ENCODE data around the gene CISD1. TPM values are rescaled to one million over a fixed set of nuclear protein-coding genes. Genes with fewer than 3 reads are reported as not detected.

The CISD1 gene
- total RNA-seq, 1 experiment from 2014 or later, result 46.6 TPM

DNA sequence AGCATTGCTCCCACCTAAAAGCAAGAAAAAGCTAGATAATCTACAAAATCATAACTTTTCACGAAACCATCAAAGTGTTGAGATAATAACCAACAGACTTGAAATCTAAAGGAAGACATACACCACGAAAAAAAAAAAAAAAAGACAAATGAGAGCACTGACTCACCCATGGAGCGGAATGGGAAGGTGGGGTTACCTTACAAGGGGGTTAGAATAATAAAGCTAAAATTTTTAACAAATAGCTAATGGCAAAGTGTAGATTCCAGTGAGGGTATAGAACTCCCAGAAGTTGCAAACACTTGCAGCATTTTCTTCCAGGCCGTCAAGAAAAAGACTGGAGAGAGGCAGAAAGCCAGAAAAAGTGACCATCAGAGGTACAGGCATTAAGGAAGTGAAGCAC, 28.4 kb upstream of the CISD1 start:
- H3K27me3 Mint-ChIP-seq (ENCODE audit: low read depth), result no peaks in the 10 kb centered on the region
- CTCF ChIA-PET, result no interaction called here
- DNase-seq (ENCODE audit: low spot score) (no peak), ATAC-seq (no peak)
- H3K27ac Mint-ChIP-seq, result peak overlapping the region; percentile 30
- POLR2A ChIA-PET, result no interaction called here
- TF ChIP-seq, protein P1, sequence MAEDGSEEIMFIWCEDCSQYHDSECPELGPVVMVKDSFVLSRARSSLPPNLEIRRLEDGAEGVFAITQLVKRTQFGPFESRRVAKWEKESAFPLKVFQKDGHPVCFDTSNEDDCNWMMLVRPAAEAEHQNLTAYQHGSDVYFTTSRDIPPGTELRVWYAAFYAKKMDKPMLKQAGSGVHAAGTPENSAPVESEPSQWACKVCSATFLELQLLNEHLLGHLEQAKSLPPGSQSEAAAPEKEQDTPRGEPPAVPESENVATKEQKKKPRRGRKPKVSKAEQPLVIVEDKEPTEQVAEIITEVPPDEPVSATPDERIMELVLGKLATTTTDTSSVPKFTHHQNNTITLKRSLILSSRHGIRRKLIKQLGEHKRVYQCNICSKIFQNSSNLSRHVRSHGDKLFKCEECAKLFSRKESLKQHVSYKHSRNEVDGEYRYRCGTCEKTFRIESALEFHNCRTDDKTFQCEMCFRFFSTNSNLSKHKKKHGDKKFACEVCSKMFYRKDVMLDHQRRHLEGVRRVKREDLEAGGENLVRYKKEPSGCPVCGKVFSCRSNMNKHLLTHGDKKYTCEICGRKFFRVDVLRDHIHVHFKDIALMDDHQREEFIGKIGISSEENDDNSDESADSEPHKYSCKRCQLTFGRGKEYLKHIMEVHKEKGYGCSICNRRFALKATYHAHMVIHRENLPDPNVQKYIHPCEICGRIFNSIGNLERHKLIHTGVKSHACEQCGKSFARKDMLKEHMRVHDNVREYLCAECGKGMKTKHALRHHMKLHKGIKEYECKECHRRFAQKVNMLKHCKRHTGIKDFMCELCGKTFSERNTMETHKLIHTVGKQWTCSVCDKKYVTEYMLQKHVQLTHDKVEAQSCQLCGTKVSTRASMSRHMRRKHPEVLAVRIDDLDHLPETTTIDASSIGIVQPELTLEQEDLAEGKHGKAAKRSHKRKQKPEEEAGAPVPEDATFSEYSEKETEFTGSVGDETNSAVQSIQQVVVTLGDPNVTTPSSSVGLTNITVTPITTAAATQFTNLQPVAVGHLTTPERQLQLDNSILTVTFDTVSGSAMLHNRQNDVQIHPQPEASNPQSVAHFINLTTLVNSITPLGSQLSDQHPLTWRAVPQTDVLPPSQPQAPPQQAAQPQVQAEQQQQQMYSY (CRISPR knock-in tag; IDR thresholded peaks at IDR 0.05), result no peak
- no peak for TF ChIP-seq NFE2L1 (CRISPR knock-in tag; IDR thresholded peaks at IDR 0.05)
- TF ChIP-seq SP1 (CRISPR knock-in tag; conservative IDR thresholded peaks at IDR 0.05), result no peak
- TF ChIP-seq, protein P2, sequence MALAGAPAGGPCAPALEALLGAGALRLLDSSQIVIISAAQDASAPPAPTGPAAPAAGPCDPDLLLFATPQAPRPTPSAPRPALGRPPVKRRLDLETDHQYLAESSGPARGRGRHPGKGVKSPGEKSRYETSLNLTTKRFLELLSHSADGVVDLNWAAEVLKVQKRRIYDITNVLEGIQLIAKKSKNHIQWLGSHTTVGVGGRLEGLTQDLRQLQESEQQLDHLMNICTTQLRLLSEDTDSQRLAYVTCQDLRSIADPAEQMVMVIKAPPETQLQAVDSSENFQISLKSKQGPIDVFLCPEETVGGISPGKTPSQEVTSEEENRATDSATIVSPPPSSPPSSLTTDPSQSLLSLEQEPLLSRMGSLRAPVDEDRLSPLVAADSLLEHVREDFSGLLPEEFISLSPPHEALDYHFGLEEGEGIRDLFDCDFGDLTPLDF (CRISPR knock-in tag; IDR thresholded peaks at IDR 0.05), result no peak
- no peak for TF ChIP-seq NR2C2 (CRISPR knock-in tag; IDR thresholded peaks at IDR 0.05)
- TF ChIP-seq, protein P3, sequence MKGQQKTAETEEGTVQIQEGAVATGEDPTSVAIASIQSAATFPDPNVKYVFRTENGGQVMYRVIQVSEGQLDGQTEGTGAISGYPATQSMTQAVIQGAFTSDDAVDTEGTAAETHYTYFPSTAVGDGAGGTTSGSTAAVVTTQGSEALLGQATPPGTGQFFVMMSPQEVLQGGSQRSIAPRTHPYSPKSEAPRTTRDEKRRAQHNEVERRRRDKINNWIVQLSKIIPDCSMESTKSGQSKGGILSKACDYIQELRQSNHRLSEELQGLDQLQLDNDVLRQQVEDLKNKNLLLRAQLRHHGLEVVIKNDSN (CRISPR knock-in tag; IDR thresholded peaks at IDR 0.05), result no peak
- no peak for TF ChIP-seq ZNF317 (CRISPR knock-in tag; IDR thresholded peaks at IDR 0.05; ENCODE audit: borderline replicate concordance, low read depth)
- TF ChIP-seq FOXP1 (CRISPR knock-in tag; IDR thresholded peaks at IDR 0.05; ENCODE audit: borderline replicate concordance), result no peak
- TF ChIP-seq HMGA2 (CRISPR knock-in tag; IDR thresholded peaks at IDR 0.05), result no peak
- TF ChIP-seq, protein P4, sequence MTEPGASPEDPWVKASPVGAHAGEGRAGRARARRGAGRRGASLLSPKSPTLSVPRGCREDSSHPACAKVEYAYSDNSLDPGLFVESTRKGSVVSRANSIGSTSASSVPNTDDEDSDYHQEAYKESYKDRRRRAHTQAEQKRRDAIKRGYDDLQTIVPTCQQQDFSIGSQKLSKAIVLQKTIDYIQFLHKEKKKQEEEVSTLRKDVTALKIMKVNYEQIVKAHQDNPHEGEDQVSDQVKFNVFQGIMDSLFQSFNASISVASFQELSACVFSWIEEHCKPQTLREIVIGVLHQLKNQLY (CRISPR knock-in tag; IDR thresholded peaks at IDR 0.05), result no peak
- TF ChIP-seq, protein P5, sequence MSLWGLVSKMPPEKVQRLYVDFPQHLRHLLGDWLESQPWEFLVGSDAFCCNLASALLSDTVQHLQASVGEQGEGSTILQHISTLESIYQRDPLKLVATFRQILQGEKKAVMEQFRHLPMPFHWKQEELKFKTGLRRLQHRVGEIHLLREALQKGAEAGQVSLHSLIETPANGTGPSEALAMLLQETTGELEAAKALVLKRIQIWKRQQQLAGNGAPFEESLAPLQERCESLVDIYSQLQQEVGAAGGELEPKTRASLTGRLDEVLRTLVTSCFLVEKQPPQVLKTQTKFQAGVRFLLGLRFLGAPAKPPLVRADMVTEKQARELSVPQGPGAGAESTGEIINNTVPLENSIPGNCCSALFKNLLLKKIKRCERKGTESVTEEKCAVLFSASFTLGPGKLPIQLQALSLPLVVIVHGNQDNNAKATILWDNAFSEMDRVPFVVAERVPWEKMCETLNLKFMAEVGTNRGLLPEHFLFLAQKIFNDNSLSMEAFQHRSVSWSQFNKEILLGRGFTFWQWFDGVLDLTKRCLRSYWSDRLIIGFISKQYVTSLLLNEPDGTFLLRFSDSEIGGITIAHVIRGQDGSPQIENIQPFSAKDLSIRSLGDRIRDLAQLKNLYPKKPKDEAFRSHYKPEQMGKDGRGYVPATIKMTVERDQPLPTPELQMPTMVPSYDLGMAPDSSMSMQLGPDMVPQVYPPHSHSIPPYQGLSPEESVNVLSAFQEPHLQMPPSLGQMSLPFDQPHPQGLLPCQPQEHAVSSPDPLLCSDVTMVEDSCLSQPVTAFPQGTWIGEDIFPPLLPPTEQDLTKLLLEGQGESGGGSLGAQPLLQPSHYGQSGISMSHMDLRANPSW (CRISPR knock-in tag; conservative IDR thresholded peaks at IDR 0.05; ENCODE audit: low read depth), result no peak
- TF ChIP-seq, protein P6, sequence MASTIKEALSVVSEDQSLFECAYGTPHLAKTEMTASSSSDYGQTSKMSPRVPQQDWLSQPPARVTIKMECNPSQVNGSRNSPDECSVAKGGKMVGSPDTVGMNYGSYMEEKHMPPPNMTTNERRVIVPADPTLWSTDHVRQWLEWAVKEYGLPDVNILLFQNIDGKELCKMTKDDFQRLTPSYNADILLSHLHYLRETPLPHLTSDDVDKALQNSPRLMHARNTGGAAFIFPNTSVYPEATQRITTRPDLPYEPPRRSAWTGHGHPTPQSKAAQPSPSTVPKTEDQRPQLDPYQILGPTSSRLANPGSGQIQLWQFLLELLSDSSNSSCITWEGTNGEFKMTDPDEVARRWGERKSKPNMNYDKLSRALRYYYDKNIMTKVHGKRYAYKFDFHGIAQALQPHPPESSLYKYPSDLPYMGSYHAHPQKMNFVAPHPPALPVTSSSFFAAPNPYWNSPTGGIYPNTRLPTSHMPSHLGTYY (CRISPR knock-in tag; IDR thresholded peaks at IDR 0.05), result no peak
- TF ChIP-seq, protein P7, sequence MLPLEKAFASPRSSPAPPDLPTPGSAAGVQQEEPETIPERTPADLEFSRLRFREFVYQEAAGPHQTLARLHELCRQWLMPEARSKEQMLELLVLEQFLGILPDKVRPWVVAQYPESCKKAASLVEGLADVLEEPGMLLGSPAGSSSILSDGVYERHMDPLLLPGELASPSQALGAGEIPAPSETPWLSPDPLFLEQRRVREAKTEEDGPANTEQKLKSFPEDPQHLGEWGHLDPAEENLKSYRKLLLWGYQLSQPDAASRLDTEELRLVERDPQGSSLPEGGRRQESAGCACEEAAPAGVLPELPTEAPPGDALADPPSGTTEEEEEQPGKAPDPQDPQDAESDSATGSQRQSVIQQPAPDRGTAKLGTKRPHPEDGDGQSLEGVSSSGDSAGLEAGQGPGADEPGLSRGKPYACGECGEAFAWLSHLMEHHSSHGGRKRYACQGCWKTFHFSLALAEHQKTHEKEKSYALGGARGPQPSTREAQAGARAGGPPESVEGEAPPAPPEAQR (CRISPR knock-in tag; IDR thresholded peaks at IDR 0.05), result no peak
- no peak for TF ChIP-seq KAT7 (CRISPR knock-in tag; IDR thresholded peaks at IDR 0.05; ENCODE audit: borderline replicate concordance)
- TF ChIP-seq NFATC4 (CRISPR knock-in tag; IDR thresholded peaks at IDR 0.05), result no peak
- no peak for TF ChIP-seq GABPB1 (CRISPR knock-in tag; IDR thresholded peaks at IDR 0.05)
- no peak for TF ChIP-seq NR3C1 (CRISPR knock-in tag; conservative IDR thresholded peaks at IDR 0.05; ENCODE audit: low read depth)
- TF ChIP-seq ZNF416 (CRISPR knock-in tag; IDR thresholded peaks at IDR 0.05), result no peak
- no peak for TF ChIP-seq GRHL2 (CRISPR knock-in tag; IDR thresholded peaks at IDR 0.05; ENCODE audit: insufficient replicate concordance, severe bottlenecking)
- no peak for TF ChIP-seq NFYB (CRISPR knock-in tag; conservative IDR thresholded peaks at IDR 0.05; ENCODE audit: low read depth)
- H3K4me3 Mint-ChIP-seq, result no peak overlapping the region
- H3K36me3 Mint-ChIP-seq, result peaks cover 41% of the 10 kb centered on the region
- H3K9me3 Mint-ChIP-seq, result peaks cover 24% of the 10 kb centered on the region
- H3K4me1 Mint-ChIP-seq, result peaks cover 27% of the 10 kb centered on the region

Measured in WTC11 (cell line).